NK-92 treated with Interleukin-12 subunit alpha and Interleukin-12 subunit beta, amount 100 ng/mL, for 24 hours (cell line): ENCODE measurements around the gene HIPK2.
A peak's percentile ranks its signal among the peaks of the same experiment; 100 is the strongest.

ENCODE experiments used
- DNase-seq: peaks from one replicate; lab custom pipeline; 2025; lab: John Stamatoyannopoulos, UW

Gene HIPK2

DNA sequence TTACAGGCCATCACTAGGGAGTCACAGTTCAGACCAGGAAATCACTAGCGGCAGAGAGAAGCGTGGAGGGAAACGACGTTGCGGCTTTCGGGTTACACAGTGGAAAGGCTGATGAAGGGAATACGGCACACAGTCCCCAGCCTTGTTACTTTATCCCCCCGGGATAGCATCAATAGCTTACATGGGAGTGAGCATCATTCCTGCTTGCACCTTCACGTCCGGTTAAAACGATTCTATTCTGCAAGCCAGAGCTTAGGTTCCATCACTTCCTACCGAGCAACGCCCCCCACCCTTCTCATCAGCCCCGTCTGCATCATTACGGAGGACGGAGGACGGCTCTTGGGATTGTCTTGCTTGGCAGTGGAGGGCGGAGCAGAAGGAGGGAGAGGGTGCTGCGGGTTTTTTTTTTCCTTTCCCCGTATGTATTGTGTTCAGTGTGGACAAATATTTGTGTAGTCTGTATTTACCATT is 129.4 kb downstream of the HIPK2 start:
- DNase-seq = no peak

DNA sequence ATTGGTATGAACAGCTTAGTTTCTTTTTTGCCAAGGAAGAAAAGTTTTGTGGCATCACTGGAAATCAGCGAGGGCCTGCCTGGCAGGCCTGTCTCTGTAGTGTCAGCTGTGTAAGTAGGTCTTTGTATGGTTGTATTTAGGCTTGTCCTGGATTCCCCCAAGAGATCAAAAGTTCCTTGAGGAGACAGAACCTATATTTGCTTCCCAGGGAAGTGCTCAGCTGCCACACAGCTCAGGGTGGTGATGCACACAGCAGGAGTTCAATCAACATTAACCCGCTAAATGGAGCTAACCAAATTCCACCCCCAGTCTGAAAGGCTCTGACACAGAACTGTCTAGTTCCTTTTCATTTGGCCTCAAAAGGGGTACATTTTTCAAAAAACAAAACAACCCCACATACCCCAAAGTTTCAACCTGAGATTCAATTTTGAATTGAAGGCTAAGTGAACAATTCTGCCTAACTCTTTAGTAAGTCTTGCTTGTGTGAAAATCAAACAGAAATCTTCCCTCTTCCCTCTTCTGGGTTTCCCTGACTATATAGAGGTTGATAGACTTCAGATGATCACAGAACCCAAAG is 129.9 kb downstream of the HIPK2 start:
- DNase-seq = no peak

DNA sequence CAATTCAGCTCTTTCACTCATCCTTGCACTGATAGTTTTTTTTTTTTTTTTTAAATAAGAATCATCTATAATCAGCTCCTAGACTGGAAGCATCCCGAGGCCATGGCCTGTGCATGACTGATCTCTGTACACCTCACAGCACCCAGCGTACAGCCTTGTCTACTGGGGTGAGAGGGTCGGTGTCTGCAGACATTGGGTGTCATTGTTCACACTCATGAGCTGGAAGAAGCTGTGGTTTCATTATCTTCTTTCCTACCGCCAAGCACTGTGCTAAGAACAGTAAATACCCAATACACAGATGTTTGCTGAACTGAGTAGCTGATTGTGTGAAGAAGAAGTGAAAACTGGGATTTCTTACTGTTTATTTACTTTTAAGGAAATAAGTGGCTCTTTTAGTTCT is 130.7 kb downstream of the HIPK2 start:
- DNase-seq = no peak

GRCh38 chr7:139646566-139646965 is 131.2 kb downstream of the HIPK2 start:
- DNase-seq = no peak

DNA sequence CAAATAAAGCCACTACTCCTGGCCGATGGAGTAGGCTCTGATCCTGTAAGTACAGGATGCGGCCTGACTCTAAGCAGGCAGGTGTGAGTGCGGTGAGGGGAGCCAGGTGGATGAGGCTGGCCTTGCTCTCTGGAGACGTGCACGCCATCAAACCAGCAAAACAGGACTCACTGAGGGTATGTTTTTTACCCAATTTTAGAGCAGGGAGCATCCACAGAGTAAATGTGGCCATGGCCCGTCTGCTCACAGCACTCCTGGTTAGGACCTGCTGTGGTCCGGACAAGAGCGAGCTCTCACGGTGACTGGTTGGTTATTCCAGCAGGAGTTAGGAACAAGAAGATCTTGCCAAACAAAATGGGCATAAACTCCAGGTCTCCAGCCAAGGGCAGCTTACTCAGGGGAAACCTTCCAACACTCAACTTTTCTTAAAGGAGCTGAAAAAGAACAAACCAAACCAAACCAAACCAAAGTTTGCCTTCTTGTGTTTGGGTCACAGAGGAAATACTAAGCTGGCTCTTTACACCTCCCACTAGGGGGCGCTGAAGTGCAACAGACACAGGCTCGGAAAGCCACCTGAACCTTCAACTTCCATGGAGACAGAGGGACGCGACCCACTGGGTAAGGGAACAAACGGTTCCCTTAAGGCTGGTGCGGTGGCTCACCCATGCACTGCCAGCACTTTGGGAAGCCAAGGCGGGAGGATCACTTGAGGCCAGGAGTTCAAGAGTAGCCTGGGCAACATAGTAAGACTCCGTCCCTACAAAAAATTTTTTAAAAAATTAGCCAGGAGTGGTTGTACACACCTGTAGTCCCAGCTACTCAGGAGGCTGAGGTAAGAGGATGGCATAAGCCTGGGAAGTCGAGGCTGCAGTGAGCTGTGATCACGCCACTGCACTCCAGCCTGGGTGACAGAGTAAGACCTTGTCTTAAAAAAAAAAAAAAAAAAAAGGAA is 131.9 kb downstream of the HIPK2 start:
- peak; percentile 50 for DNase-seq

- DNase-seq = no peak
These were observed 133.7 kb downstream of the HIPK2 start for GRCh38 chr7:139643951-139644585.

- DNase-seq = no peak
These were observed 135.5 kb downstream of the HIPK2 start for GRCh38 chr7:139642283-139642682.

- DNase-seq = no peak
These were observed 136.3 kb downstream of the HIPK2 start for GRCh38 chr7:139641337-139641992.

GRCh38 chr7:139640681-139641080 is 137.1 kb downstream of the HIPK2 start:
- no peak for DNase-seq

- DNase-seq = no peak
These were observed 138.2 kb downstream of the HIPK2 start for GRCh38 chr7:139639563-139639962.

GRCh38 chr7:139635526-139636302 is 142.1 kb downstream of the HIPK2 start:
- DNase-seq = no peak

GRCh38 chr7:139634087-139634486 is 143.7 kb downstream of the HIPK2 start:
- DNase-seq = no peak

GRCh38 chr7:139631520-139632031 is 146.2 kb downstream of the HIPK2 start:
- no peak for DNase-seq

GRCh38 chr7:139630643-139631519 is 146.9 kb downstream of the HIPK2 start:
- DNase-seq = no peak

GRCh38 chr7:139629392-139630082 is 148.3 kb downstream of the HIPK2 start:
- no peak for DNase-seq

DNA sequence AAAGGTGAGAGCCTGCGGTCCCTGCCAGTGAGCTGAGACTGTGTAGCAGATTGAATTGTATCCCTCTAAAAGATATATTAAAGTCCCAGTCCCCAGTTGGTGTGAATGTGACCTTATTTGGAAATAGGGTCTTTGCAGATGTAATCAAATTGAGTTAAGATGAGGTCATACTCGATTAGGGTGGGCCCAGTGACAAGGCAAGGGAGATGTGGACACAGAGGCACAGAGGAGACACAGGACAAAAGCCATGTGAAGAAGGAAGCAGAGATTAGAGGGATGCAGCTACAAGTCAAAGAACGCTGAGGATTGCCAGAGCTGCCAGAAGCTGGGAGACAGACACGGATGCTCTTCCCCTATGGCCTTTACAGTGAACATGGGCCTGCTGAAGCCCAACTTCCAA is 150.0 kb downstream of the HIPK2 start:
- DNase-seq = no peak

DNA sequence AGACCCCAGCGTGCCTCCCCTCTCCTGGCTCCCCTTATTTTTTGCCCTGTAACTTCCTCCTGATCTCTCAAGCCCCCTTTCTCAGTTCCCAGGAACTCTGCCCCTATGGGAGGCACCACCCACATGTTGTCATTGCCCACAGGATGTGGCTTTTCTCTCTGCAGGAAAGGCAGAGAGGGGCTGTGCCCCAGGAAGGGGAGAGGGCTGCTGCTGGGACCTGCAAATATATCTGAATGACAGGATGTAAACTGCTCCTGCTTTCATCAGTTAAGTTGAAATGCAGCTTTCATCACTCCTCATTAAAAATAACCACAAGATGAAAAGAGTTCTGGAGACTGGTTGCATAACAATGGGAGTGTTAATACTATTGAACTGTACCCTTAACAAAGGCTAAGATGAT is 151.0 kb downstream of the HIPK2 start:
- DNase-seq = no peak

- DNase-seq = no peak
These were observed 154.3 kb downstream of the HIPK2 start for GRCh38 chr7:139623518-139623917.

- DNase-seq = peak; percentile 22
These were observed 157.0 kb downstream of the HIPK2 start for GRCh38 chr7:139620676-139621344.
